Nephron (organoid): ENCODE results near the gene TICAM1.
A peak's percentile ranks its signal among the peaks of the same experiment; 100 is the strongest.

Experiments
- H3K27ac Mint-ChIP-seq, 3 experiments: 2 replicates each; pipeline ENCODE4 v1.8.0; 2020; ENCODE audit warnings: mixed read lengths in 3 of 3, mild to moderate bottlenecking in 2 of 3, moderate library complexity in 1 of 3
- H3K27me3 Mint-ChIP-seq: 2 replicates; pipeline ENCODE4 v1.8.0; 2021; ENCODE audit warnings: low read depth, mild to moderate bottlenecking, moderate library complexity, mixed read lengths
- H3K36me3 Mint-ChIP-seq: 2 replicates; pipeline ENCODE4 v1.8.0; 2020; ENCODE audit warnings: low read depth, mixed read lengths
- H3K4me1 Mint-ChIP-seq: 2 replicates; pipeline ENCODE4 v1.8.0; 2020; ENCODE audit warnings: mixed read lengths
- H3K4me3 Mint-ChIP-seq, 3 experiments: 2 replicates each; pipeline ENCODE4 v1.8.0; 2020; ENCODE audit warnings: mild to moderate bottlenecking in 3 of 3, mixed read lengths in 3 of 3, moderate library complexity in 2 of 3
- H3K9me3 Mint-ChIP-seq: 2 replicates; pipeline ENCODE4 v1.8.0; 2020; ENCODE audit warnings: mixed read lengths
- TF ChIP-seq, protein P1 (sequence below), 3 experiments: fragments of 200-600 bp; sonication (generic); IDR thresholded peaks; one replicate each; pipeline ENCODE4 v1.5.0; 2021; ENCODE audit warnings: antibody characterized with exemption in 3 of 3; ENCODE audit not compliant: unreplicated experiment in 3 of 3

The TICAM1 gene

DNA sequence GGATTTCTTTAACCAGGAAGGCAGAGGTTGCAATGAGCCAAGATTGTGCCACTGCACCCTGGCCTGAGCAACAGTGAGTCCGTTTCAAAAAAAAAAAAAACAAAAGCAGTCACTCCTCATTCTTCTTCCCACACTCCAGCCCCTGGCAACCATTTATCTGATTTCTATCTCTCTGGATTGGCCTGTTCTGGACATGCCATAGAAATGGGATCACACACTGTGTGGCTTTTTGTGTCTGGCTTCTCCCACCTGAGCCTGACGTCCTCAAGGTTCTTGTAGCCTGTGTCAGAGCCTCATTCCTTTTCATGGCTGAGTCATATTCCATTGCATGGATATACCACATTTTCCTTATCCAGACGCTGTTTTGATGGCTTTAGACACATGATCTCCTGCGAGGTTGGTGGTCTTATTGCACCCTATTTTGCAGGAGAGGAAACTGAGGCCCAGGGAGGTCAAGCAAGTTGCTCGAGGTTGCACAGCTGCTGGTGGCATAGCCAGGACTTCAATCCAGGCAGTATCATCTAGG is 55.8 kb downstream of the TICAM1 start:
- H3K9me3 Mint-ChIP-seq = no peaks in the 10 kb centered on the region
- H3K36me3 Mint-ChIP-seq = no peaks in the 10 kb centered on the region
- TF ChIP-seq, protein P1, sequence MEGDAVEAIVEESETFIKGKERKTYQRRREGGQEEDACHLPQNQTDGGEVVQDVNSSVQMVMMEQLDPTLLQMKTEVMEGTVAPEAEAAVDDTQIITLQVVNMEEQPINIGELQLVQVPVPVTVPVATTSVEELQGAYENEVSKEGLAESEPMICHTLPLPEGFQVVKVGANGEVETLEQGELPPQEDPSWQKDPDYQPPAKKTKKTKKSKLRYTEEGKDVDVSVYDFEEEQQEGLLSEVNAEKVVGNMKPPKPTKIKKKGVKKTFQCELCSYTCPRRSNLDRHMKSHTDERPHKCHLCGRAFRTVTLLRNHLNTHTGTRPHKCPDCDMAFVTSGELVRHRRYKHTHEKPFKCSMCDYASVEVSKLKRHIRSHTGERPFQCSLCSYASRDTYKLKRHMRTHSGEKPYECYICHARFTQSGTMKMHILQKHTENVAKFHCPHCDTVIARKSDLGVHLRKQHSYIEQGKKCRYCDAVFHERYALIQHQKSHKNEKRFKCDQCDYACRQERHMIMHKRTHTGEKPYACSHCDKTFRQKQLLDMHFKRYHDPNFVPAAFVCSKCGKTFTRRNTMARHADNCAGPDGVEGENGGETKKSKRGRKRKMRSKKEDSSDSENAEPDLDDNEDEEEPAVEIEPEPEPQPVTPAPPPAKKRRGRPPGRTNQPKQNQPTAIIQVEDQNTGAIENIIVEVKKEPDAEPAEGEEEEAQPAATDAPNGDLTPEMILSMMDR (IDR thresholded peaks at IDR 0.05; ENCODE audit: unreplicated experiment in 3 of 3) = no peak
- no peak overlapping the region for H3K27ac Mint-ChIP-seq
- peaks cover 49% of the 10 kb centered on the region for H3K27me3 Mint-ChIP-seq
- no peak overlapping the region for H3K4me3 Mint-ChIP-seq
- no peaks in the 10 kb centered on the region for H3K4me1 Mint-ChIP-seq

DNA sequence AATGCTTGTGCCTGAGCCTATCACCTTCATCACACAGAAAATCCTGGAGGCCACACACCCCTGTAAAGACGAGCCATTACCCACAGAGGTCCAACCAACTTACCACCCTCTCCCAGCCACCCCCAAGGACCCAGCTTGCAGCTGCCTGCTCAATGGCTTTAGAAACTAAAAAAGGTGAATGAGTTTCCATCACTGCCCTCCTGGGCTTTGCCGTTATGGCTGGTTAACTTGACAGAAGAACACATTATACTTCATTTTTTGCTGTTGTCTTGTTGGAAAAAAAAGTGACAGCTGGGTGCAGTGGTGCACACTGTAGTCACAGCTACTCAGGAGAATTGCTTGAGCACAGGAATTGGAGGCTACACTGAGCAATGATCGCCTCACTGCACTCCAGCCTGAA is 57.4 kb downstream of the TICAM1 start:
- Mint-ChIP-seq H3K4me3 (no peak overlapping the region), H3K4me1 (peaks cover 4% of the 10 kb centered on the region), H3K9me3 (no peaks in the 10 kb centered on the region), H3K36me3 (no peaks in the 10 kb centered on the region), H3K27ac (no peak overlapping the region), H3K27me3 (peaks cover 55% of the 10 kb centered on the region)
- TF ChIP-seq, protein P1 (IDR thresholded peaks at IDR 0.05; ENCODE audit: unreplicated experiment in 3 of 3) = no peak

DNA sequence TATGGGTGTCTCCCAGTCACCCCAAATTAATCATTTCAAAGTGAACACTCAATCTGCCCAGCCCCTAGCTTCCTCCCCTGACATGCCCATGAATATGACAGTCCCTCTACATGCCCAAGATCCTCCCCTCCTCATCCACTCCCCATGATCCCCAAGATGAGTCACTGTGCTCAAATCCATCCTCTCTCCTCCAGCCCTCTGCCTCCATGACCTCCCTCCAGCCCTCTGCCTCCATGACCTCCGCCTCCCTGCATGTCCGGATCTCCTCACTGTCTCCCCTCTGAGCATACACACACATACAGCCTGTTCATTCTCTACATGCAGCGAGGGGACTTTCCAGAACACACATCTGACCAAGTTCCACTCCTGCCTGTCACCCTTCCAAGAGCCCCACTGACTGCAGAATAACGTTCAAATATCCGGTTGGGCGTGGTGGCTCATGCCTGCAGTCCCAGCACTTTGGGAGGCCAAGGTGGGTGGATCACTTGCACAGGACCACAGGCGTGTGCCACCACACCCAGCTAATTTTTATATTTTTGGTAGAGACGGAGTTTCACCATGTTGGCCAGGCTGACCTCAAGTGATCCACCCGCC is 58.4 kb downstream of the TICAM1 start:
- Mint-ChIP-seq H3K9me3 (no peaks in the 10 kb centered on the region), H3K27me3 (peaks cover 52% of the 10 kb centered on the region), H3K4me3 (no peak overlapping the region), H3K27ac (no peak overlapping the region), H3K4me1 (peaks cover 4% of the 10 kb centered on the region), H3K36me3 (no peaks in the 10 kb centered on the region)
- TF ChIP-seq, protein P1 (IDR thresholded peaks at IDR 0.05; ENCODE audit: unreplicated experiment in 3 of 3) = no peak

DNA sequence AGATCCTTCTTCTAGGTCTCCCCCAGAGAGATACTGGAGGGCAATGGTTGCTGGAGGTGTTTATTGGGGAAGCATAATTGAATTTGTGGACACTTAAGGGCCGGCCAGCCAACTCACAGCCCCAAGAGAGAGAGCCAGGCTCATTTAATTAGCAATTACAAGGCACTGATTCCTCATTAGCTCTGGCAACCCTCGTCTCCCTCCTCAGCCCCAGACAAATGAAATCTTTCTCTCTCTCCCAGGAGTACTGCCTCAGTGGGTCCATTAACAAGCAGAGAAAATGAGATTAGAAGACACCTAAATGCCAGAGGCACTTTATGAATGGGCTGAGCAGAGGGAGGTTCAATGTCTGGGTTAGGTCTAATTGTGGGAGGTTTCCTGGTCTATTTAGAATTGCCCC is 58.9 kb downstream of the TICAM1 start:
- H3K4me1 Mint-ChIP-seq = peaks cover 4% of the 10 kb centered on the region
- no peak overlapping the region for H3K4me3 Mint-ChIP-seq
- no peak overlapping the region for H3K27ac Mint-ChIP-seq
- H3K36me3 Mint-ChIP-seq = no peaks in the 10 kb centered on the region
- no peaks in the 10 kb centered on the region for H3K9me3 Mint-ChIP-seq
- H3K27me3 Mint-ChIP-seq = peaks cover 52% of the 10 kb centered on the region
- TF ChIP-seq, protein P1 (IDR thresholded peaks at IDR 0.05; ENCODE audit: unreplicated experiment in 3 of 3) = no peak

DNA sequence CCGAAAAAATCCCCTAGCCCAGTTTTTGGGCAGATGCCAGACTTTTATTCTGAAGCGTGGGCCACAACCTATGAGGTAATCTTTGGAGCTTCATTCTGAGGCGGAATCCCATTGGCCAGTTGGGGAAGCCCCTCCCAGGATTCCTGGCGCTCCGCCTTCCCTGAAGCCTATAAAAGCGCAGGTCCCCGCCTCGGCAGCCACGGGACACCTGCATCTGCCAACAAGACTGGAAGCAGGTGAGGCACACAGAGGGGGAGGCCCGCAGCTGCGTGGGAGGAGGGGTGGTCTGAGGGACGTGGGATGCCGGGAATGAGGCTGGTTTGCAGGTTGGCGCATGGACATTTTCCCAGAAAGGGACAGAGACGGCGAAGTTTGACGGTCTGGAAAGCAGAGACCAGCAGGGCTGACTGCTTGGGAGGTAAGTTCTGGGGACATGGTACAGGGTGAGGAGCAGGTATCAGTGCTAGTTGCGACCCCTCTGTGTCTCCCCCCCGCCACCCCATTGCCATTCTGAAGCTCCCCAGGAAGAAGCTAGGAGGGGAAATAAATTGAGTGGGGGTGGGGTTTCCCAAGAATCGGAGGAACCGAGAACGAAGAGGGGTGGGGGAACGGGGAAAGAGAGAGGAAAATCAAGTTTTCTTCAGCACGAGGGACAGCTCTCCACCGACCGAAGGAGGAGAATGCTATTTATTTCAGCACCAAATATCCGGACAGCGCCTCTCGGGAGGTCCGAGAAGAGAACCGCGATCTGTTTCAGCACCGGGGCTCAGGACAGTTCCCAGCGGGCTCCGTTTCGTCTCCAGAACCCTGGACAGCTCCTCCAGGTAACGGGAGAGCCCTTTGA is 62.4 kb downstream of the TICAM1 start:
- no peak overlapping the region for H3K27ac Mint-ChIP-seq
- no peaks in the 10 kb centered on the region for H3K36me3 Mint-ChIP-seq
- peaks cover 33% of the 10 kb centered on the region for H3K27me3 Mint-ChIP-seq
- TF ChIP-seq, protein P1 (IDR thresholded peaks at IDR 0.05; ENCODE audit: unreplicated experiment in 3 of 3) = no peak
- peak overlapping the region in 1 of 3 experiments; percentile 40 for H3K4me3 Mint-ChIP-seq
- peaks cover 4% of the 10 kb centered on the region for H3K4me1 Mint-ChIP-seq
- H3K9me3 Mint-ChIP-seq = no peaks in the 10 kb centered on the region
